Esophagus squamous epithelium (tissue), 4 donors: Measurements from ENCODE around the gene MEF2C.

Source experiments
- POLR2A ChIP-seq, 4 donors: fragments of 450-650 bp; IDR thresholded peaks; one replicate each; pipeline ENCODE4 v1.6.1; 2017; ENCODE audit warnings: antibody characterized with exemption in 4 of 4, mild to moderate bottlenecking in 4 of 4, moderate library complexity in 3 of 4
- TF ChIP-seq, protein P1 (sequence below), 6 experiments: fragments of 450-650 bp in 4 of 6; fragments of 200-600 bp in 2 of 6; sonication (generic) in 2 of 6; IDR thresholded peaks; one replicate each; pipeline ENCODE4 v1.5.1; 2016 to 2019; ENCODE audit warnings: antibody characterized with exemption in 6 of 6, mild to moderate bottlenecking in 4 of 6, moderate library complexity in 4 of 6

GRCh38 chr5:88693071-88693932, 189.7 kb downstream of the MEF2C start:
- TF ChIP-seq, protein P1, sequence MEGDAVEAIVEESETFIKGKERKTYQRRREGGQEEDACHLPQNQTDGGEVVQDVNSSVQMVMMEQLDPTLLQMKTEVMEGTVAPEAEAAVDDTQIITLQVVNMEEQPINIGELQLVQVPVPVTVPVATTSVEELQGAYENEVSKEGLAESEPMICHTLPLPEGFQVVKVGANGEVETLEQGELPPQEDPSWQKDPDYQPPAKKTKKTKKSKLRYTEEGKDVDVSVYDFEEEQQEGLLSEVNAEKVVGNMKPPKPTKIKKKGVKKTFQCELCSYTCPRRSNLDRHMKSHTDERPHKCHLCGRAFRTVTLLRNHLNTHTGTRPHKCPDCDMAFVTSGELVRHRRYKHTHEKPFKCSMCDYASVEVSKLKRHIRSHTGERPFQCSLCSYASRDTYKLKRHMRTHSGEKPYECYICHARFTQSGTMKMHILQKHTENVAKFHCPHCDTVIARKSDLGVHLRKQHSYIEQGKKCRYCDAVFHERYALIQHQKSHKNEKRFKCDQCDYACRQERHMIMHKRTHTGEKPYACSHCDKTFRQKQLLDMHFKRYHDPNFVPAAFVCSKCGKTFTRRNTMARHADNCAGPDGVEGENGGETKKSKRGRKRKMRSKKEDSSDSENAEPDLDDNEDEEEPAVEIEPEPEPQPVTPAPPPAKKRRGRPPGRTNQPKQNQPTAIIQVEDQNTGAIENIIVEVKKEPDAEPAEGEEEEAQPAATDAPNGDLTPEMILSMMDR (IDR thresholded peaks at IDR 0.05), result no peak
- no peak for TF ChIP-seq POLR2A (IDR thresholded peaks at IDR 0.05)
